ENCODE results near the gene ACADVL.

- TF ChIP-seq CTCF (conservative IDR thresholded peaks at IDR 0.05; ENCODE audit: low read depth, low read length) (no peak), POLR2A (IDR thresholded peaks at IDR 0.05; ENCODE audit: low read depth, low read length) (no peak), ELK1 (IDR thresholded peaks at IDR 0.05; ENCODE audit: borderline replicate concordance, low read depth, low read length) (no peak), RCOR1 (IDR thresholded peaks at IDR 0.05; ENCODE audit: insufficient replicate concordance, low read length) (no peak)
Observed at GRCh38 chr17:7242717-7243452, 23.1 kb downstream of the ACADVL start.

Data from IMR-90 (cell line).